Caco-2 (cell line): ENCODE results near the gene NPAS2. TPM values are rescaled to one million over a fixed set of nuclear protein-coding genes. Genes with fewer than 3 reads are reported as not detected.

Experiments
- BruUV-seq: library from RNA; stranded (reverse); fragments of 400-500 nt; replicated peaks from 2 replicates; lab custom pipeline; 2021; lab: Mats Ljungman, UMichigan
- CTCF ChIA-PET: fragments of 300-600 bp; sonication (Branson Sonifier 250); formaldehyde crosslinking; loops from one replicate; lab custom pipeline; 2022; ENCODE audit warnings: antibody characterized with exemption; lab: Charles Lee
- POLR2A ChIA-PET: fragments of 300-600 bp; sonication (Branson Sonifier 250); formaldehyde crosslinking; loops from one replicate; lab custom pipeline; 2022; ENCODE audit warnings: antibody characterized with exemption; lab: Charles Lee
- DNase-seq, 2 experiments: peaks; one replicate each; pipeline versions ENCODE4 v3.0.0 to v3.0.0-alpha.2; 2020 to 2022
- H3K27me3 ChIP-seq: replicated peaks from 2 replicates; pipeline ENCODE4 v1.6.0; 2011; ENCODE audit warnings: low read length; ENCODE audit not compliant: control insufficient read depth, insufficient read depth
- H3K36me3 ChIP-seq: 2 replicates; pipeline ENCODE4 v1.5.1; 2011; ENCODE audit warnings: low read length; ENCODE audit not compliant: control insufficient read depth, insufficient read depth
- H3K4me1 ChIP-seq: fragments of 250-450 bp; sonication (Bioruptor Pico); 2 replicates; pipeline ENCODE4 v1.5.1; 2020; ENCODE audit warnings: mild to moderate bottlenecking
- H3K4me3 ChIP-seq: 2 replicates; pipeline ENCODE4 v1.5.1; 2011; ENCODE audit warnings: low read depth, mild to moderate bottlenecking, control low read depth, low read length
- H3K9me3 ChIP-seq: fragments of 250-450 bp; sonication (Bioruptor Pico); 2 replicates; pipeline ENCODE4 v1.5.1; 2020; ENCODE audit warnings: mild to moderate bottlenecking, moderate library complexity
- H3K27ac Mint-ChIP-seq: one replicate; pipeline ENCODE4 v1.8.0; 2022; ENCODE audit warnings: mixed read lengths; ENCODE audit not compliant: unreplicated experiment
- H3K27me3 Mint-ChIP-seq: one replicate; pipeline ENCODE4 v1.8.0; 2022; ENCODE audit warnings: mixed read lengths; ENCODE audit not compliant: insufficient read depth, unreplicated experiment
- H3K36me3 Mint-ChIP-seq: one replicate; pipeline ENCODE4 v1.8.0; 2022; ENCODE audit warnings: mild to moderate bottlenecking, mixed read lengths; ENCODE audit not compliant: insufficient read depth, unreplicated experiment
- H3K4me1 Mint-ChIP-seq: one replicate; pipeline ENCODE4 v1.8.0; 2022; ENCODE audit warnings: low read depth, mixed read lengths; ENCODE audit not compliant: unreplicated experiment
- H3K4me3 Mint-ChIP-seq: one replicate; pipeline ENCODE4 v1.8.0; 2022; ENCODE audit warnings: mild to moderate bottlenecking, moderate library complexity, mixed read lengths; ENCODE audit not compliant: unreplicated experiment
- H3K9me3 Mint-ChIP-seq: one replicate; pipeline ENCODE4 v1.8.0; 2022; ENCODE audit warnings: mixed read lengths; ENCODE audit not compliant: unreplicated experiment
- CTCF ChIP-seq, 2 experiments: fragments of 200-600 bp in 1 of 2; IDR thresholded peaks; 1 replicate in 1 of 2; 2 replicates in 1 of 2; pipeline versions ENCODE4 v1.5.1 to v1.8.0; 2011 to 2022; ENCODE audit warnings: antibody characterized with exemption in 1 of 2, control low read depth in 1 of 2, inconsistent platforms in 1 of 2, low read depth in 1 of 2, low read length in 1 of 2, mild to moderate bottlenecking in 1 of 2, moderate library complexity in 1 of 2; ENCODE audit not compliant: insufficient read depth in 1 of 2, severe bottlenecking in 1 of 2, unreplicated experiment in 1 of 2
- intact Hi-C: fragments of 100-400 bp; cut with micrococcal nuclease; formaldehyde crosslinking; loops from one replicate; pipeline ENCODE4 v1.10.0; 2022; ENCODE audit not compliant: unreplicated experiment
- total RNA-seq: library from RNA; stranded (reverse); gene quantifications from 2 replicates; pipeline ENCODE4 v1.2.3, GENCODE V29; 2022

Gene NPAS2
- total RNA-seq, 1 experiment from 2014 or later: 2.8 TPM

- BruUV-seq: no TSS peak
- Mint-ChIP-seq H3K36me3 (no peaks in the 10 kb centered on the region), H3K4me3 (no peak overlapping the region), H3K27me3 (no peaks in the 10 kb centered on the region), H3K27ac (no peak overlapping the region), H3K4me1 (no peaks in the 10 kb centered on the region), H3K9me3 (no peaks in the 10 kb centered on the region)
- intact Hi-C loops: loop anchor here (5.0 kb wide), 1 partner anchor 272 kb away; no protein-coding TSS in a partner anchor
- Histone ChIP-seq H3K4me3 (no peak overlapping the region), H3K4me1 (peaks cover 5% of the 10 kb centered on the region; the same call in 1 of the 2 replicates), H3K36me3 (no peaks in the 10 kb centered on the region), H3K27me3 (no peaks in the 10 kb centered on the region), H3K9me3 (no peaks in the 10 kb centered on the region)
- ChIA-PET CTCF (no interaction called here), POLR2A (interaction anchor here (1.0 kb wide), 1 partner anchor 13 kb away, joined by 4 read pairs; no protein-coding TSS in a partner anchor)
- no peak for DNase-seq
- TF ChIP-seq CTCF (IDR thresholded peaks at IDR 0.05; ENCODE audit: insufficient read depth in 1 of 2, low read depth in 1 of 2, low read length in 1 of 2, severe bottlenecking in 1 of 2, unreplicated experiment in 1 of 2): no peak
Measured at GRCh38 chr2:100988630-100989417, 168.9 kb downstream of the NPAS2 start.

GRCh38 chr2:100989666-100990065 is 169.7 kb downstream of the NPAS2 start:
- H3K9me3 ChIP-seq: no peaks in the 10 kb centered on the region
- no peaks in the 10 kb centered on the region for H3K9me3 Mint-ChIP-seq
- no peaks in the 10 kb centered on the region for H3K36me3 ChIP-seq
- H3K4me3 ChIP-seq: no peak overlapping the region
- H3K4me1 Mint-ChIP-seq: no peaks in the 10 kb centered on the region
- POLR2A ChIA-PET: interaction anchor here (1.0 kb wide), 1 partner anchor 12 kb away, joined by 4 read pairs; no protein-coding TSS in a partner anchor
- BruUV-seq: no TSS peak
- no peak for TF ChIP-seq CTCF (IDR thresholded peaks at IDR 0.05; ENCODE audit: insufficient read depth in 1 of 2, low read depth in 1 of 2, low read length in 1 of 2, severe bottlenecking in 1 of 2, unreplicated experiment in 1 of 2)
- DNase-seq: no peak
- CTCF ChIA-PET: no interaction called here
- H3K4me3 Mint-ChIP-seq: no peak overlapping the region
- H3K27me3 Mint-ChIP-seq: no peaks in the 10 kb centered on the region
- no peaks in the 10 kb centered on the region for H3K4me1 ChIP-seq
- H3K27ac Mint-ChIP-seq: no peak overlapping the region
- no peaks in the 10 kb centered on the region for H3K36me3 Mint-ChIP-seq
- intact Hi-C loops: loop anchor here (5.0 kb wide), 1 partner anchor 272 kb away; no protein-coding TSS in a partner anchor
- H3K27me3 ChIP-seq: no peaks in the 10 kb centered on the region

GRCh38 chr2:100990166-100990565 is 170.2 kb downstream of the NPAS2 start:
- Mint-ChIP-seq H3K36me3 (no peaks in the 10 kb centered on the region), H3K27ac (no peak overlapping the region)

More at GRCh38 chr2:100990166-100990565, 170.2 kb downstream of the NPAS2 start:
- H3K36me3 ChIP-seq: no peaks in the 10 kb centered on the region
- intact Hi-C loops: no loop called here
- BruUV-seq: no TSS peak
- Mint-ChIP-seq H3K4me1 (no peaks in the 10 kb centered on the region), H3K4me3 (no peak overlapping the region), H3K9me3 (no peaks in the 10 kb centered on the region), H3K27me3 (no peaks in the 10 kb centered on the region)
- no peaks in the 10 kb centered on the region for H3K9me3 ChIP-seq
- POLR2A ChIA-PET: interaction anchor here (1.0 kb wide), 1 partner anchor 12 kb away, joined by 4 read pairs; no protein-coding TSS in a partner anchor
- CTCF ChIA-PET: interaction anchor here (0.6 kb wide), 1 partner anchor 127 kb away, joined by 3 read pairs; no protein-coding TSS in a partner anchor
- H3K27me3 ChIP-seq: no peaks in the 10 kb centered on the region
- TF ChIP-seq CTCF (IDR thresholded peaks at IDR 0.05; ENCODE audit: insufficient read depth in 1 of 2, low read depth in 1 of 2, low read length in 1 of 2, severe bottlenecking in 1 of 2, unreplicated experiment in 1 of 2): no peak
- no peak overlapping the region for H3K4me3 ChIP-seq
- no peak for DNase-seq
- no peaks in the 10 kb centered on the region for H3K4me1 ChIP-seq
